KMS-11 (cell line): ENCODE measurements around the gene CNTN5.

Source experiments
- H2AFZ ChIP-seq: fragments of 200-600 bp; sonication (generic); 2 replicates; pipeline ENCODE4 v1.6.1; 2016; ENCODE audit warnings: antibody characterized with exemption, mixed run types, low read depth
- H3K27ac ChIP-seq: fragments of 200-600 bp; sonication (generic); 2 replicates; pipeline ENCODE4 v1.6.1; 2016; ENCODE audit warnings: mild to moderate bottlenecking, mixed run types
- H3K27me3 ChIP-seq: fragments of 200-600 bp; sonication (generic); 2 replicates; pipeline ENCODE4 v1.6.1; 2017; ENCODE audit warnings: mild to moderate bottlenecking, low read depth, mixed run types, moderate library complexity; ENCODE audit not compliant: insufficient read depth
- H3K36me3 ChIP-seq: fragments of 200-600 bp; sonication (generic); 2 replicates; pipeline ENCODE4 v1.6.1; 2017; ENCODE audit warnings: mild to moderate bottlenecking, mixed run types; ENCODE audit not compliant: insufficient read depth
- H3K4me1 ChIP-seq: fragments of 200-600 bp; sonication (generic); 2 replicates; pipeline ENCODE4 v1.6.1; 2016; ENCODE audit warnings: mild to moderate bottlenecking, low read depth, mixed run types; ENCODE audit not compliant: poor library complexity, severe bottlenecking
- H3K4me2 ChIP-seq: fragments of 200-600 bp; sonication (generic); 2 replicates; pipeline ENCODE4 v1.7.0; 2016; ENCODE audit warnings: mild to moderate bottlenecking, mixed run types
- H3K4me3 ChIP-seq: fragments of 200-600 bp; sonication (generic); IDR thresholded peaks from 2 replicates; pipeline ENCODE4 v1.6.1; 2017; ENCODE audit warnings: low read depth, low read length, mixed read lengths; ENCODE audit not compliant: insufficient read depth
- H3K79me2 ChIP-seq: fragments of 200-600 bp; sonication (generic); 2 replicates; pipeline ENCODE4 v1.6.1; 2016; ENCODE audit warnings: low read depth, mixed run types; ENCODE audit not compliant: insufficient read depth
- H3K9ac ChIP-seq: fragments of 200-600 bp; sonication (generic); 2 replicates; pipeline ENCODE4 v1.6.1; 2016; ENCODE audit warnings: mild to moderate bottlenecking, mixed run types
- H4K20me1 ChIP-seq: fragments of 200-600 bp; sonication (generic); 2 replicates; pipeline ENCODE4 v1.6.1; 2016; ENCODE audit warnings: mild to moderate bottlenecking, mixed run types; ENCODE audit not compliant: insufficient read depth
- TF ChIP-seq, protein P1 (sequence below): fragments of 200-600 bp; sonication (generic); conservative IDR thresholded peaks from 2 replicates; pipeline ENCODE4 v1.6.1; 2017; ENCODE audit warnings: low read depth, mild to moderate bottlenecking, antibody characterized with exemption, low read length, moderate library complexity, mixed read lengths

Gene CNTN5

DNA sequence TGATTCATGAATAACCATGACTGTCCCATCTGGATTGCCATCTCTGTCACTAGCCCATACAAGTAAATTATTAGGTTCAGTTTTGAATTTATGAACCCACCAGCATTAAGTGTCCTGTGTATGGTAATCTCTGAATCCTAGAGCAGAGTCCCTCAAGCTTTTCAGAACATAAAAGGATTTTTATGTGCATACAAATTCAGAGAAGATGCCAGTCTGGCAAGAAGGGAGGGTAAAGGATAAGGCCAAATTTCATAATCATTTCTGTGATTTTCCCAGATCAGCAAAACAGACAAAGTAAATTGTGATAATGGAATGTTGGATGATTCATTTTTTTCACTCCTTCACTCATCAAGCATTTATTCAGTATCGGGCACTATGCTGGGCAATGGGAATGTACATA lies 1295.2 kb downstream of the CNTN5 start:
- H4K20me1 ChIP-seq = no peaks in the 10 kb centered on the region
- H3K9ac ChIP-seq = no peak overlapping the region
- H3K4me1 ChIP-seq = no peaks in the 10 kb centered on the region
- H2AFZ ChIP-seq = no peak overlapping the region
- H3K4me3 ChIP-seq = no peak overlapping the region
- H3K79me2 ChIP-seq = no peaks in the 10 kb centered on the region
- no peaks in the 10 kb centered on the region for H3K27me3 ChIP-seq
- H3K27ac ChIP-seq = no peak overlapping the region
- no peaks in the 10 kb centered on the region for H3K36me3 ChIP-seq
- TF ChIP-seq, protein P1, sequence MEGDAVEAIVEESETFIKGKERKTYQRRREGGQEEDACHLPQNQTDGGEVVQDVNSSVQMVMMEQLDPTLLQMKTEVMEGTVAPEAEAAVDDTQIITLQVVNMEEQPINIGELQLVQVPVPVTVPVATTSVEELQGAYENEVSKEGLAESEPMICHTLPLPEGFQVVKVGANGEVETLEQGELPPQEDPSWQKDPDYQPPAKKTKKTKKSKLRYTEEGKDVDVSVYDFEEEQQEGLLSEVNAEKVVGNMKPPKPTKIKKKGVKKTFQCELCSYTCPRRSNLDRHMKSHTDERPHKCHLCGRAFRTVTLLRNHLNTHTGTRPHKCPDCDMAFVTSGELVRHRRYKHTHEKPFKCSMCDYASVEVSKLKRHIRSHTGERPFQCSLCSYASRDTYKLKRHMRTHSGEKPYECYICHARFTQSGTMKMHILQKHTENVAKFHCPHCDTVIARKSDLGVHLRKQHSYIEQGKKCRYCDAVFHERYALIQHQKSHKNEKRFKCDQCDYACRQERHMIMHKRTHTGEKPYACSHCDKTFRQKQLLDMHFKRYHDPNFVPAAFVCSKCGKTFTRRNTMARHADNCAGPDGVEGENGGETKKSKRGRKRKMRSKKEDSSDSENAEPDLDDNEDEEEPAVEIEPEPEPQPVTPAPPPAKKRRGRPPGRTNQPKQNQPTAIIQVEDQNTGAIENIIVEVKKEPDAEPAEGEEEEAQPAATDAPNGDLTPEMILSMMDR = no peak
- no peak overlapping the region for H3K4me2 ChIP-seq

DNA sequence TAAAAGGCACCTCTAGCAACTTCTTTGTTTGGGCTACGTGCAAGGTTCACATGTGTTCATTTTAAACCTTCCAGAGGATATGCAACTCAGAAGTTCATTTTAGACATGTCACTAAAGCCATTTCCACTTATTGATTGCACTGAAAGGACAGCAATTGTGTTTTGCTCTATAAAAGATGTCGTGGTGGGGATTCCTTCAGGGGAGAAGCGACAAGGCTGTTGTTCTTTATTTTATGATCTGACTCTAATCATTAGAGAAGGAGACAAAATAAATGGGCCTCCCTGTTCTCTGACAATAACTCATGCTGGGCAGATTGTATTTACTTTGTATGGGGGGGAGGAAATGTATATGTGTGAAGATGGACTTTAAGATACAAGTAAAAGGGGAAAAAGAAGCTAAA lies 1296.2 kb downstream of the CNTN5 start:
- no peaks in the 10 kb centered on the region for H3K4me1 ChIP-seq

DNA sequence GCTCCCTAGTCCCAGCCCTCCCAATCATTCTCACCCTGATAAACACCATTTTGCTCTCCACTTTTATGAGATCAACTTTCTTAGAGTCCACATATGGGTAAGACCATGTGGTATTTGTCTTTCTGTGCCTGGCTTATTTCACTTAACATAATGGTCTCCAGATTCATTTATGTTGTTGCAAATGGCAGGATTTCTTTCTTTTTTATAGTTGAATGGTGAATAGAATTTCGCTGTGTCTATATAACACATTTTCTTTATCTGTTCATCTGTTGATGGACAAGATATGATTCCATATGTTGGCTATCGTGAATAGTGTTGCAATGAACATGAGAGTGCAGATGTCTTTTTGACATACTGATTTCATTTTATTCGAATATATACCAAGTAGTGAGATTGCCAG lies 1298.9 kb downstream of the CNTN5 start:
- Histone ChIP-seq H3K4me3 (no peak overlapping the region), H3K27me3 (no peaks in the 10 kb centered on the region), H3K27ac (no peak overlapping the region), H3K79me2 (no peaks in the 10 kb centered on the region), H3K4me1 (no peaks in the 10 kb centered on the region), H3K9ac (no peak overlapping the region), H3K36me3 (no peaks in the 10 kb centered on the region), H2AFZ (no peak overlapping the region), H4K20me1 (no peaks in the 10 kb centered on the region), H3K4me2 (no peak overlapping the region)
- TF ChIP-seq, protein P1 = no peak

More for the DNA sequence above, 1296.2 kb downstream of the CNTN5 start:
- H2AFZ ChIP-seq = no peak overlapping the region
- H3K4me3 ChIP-seq = no peak overlapping the region
- no peaks in the 10 kb centered on the region for H4K20me1 ChIP-seq
- H3K27me3 ChIP-seq = no peaks in the 10 kb centered on the region
- H3K27ac ChIP-seq = no peak overlapping the region
- TF ChIP-seq, protein P1 = no peak
- no peak overlapping the region for H3K4me2 ChIP-seq
- H3K36me3 ChIP-seq = no peaks in the 10 kb centered on the region
- no peaks in the 10 kb centered on the region for H3K79me2 ChIP-seq
- H3K9ac ChIP-seq = no peak overlapping the region

DNA sequence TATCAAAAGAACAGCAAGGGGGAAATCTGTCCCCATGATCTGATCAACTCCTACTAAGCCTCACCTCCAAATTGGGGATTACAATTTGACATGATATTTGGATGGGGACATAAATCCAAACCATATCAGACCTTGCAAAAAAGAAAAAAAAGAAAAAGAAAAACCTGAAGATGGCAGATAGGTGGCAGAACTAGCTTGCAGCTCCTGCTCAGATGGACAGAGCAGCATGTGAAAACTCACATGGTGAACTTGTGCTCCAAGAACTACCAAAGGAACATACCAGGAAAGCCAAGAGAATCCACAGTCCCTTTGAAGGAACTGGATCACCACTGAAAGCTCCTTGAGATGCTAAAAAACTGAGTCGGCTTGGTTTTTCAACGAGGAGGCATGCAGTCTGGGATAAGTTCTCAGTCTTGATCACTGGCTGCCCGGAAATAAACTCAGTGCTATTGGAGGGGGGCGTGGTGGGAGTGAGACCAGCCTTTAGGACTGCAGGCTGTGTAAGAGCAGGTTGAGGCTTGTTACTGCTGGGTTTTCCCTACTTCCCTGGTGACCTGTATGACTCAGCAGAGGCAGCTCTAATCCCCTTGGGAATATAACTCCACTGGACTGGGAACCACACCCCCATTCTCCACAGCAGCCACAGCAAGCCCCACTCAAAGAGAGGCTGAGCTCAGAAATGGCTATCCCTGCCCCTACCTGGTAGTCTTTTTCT lies 1308.0 kb downstream of the CNTN5 start:
- H3K9ac ChIP-seq = no peak overlapping the region
- no peak overlapping the region for H3K4me3 ChIP-seq
- H3K27me3 ChIP-seq = no peaks in the 10 kb centered on the region
- H4K20me1 ChIP-seq = no peaks in the 10 kb centered on the region
- no peaks in the 10 kb centered on the region for H3K79me2 ChIP-seq
- H3K4me2 ChIP-seq = no peak overlapping the region
- no peak overlapping the region for H2AFZ ChIP-seq
- no peak overlapping the region for H3K27ac ChIP-seq
- TF ChIP-seq, protein P1 = no peak
- no peaks in the 10 kb centered on the region for H3K36me3 ChIP-seq
- no peaks in the 10 kb centered on the region for H3K4me1 ChIP-seq
